Mucosa of rectum (tissue), 2 donors: ENCODE data around the gene TMEM9B.
"Not testable (repeated sequence)": the region's sequence is repeated elsewhere in the genome, so short reads cannot be mapped to it uniquely, and the experiment has no call there.

Experiments used
- H3K27ac ChIP-seq, 2 donors: one replicate each; pipeline ENCODE4 v1.7.0; 2013; ENCODE audit warnings: inconsistent platforms in 2 of 2, low read depth in 2 of 2, low read length in 2 of 2
- H3K27me3 ChIP-seq, 2 donors: one replicate each; pipeline ENCODE4 v1.7.0; 2013; ENCODE audit warnings: low read length in 2 of 2; ENCODE audit not compliant: control insufficient read depth in 2 of 2, insufficient read depth in 2 of 2
- H3K36me3 ChIP-seq, 2 donors: one replicate each; pipeline ENCODE4 v1.7.0; 2013; ENCODE audit warnings: low read length in 2 of 2; ENCODE audit not compliant: control insufficient read depth in 2 of 2, insufficient read depth in 2 of 2
- H3K4me1 ChIP-seq, 2 donors: one replicate each; pipeline ENCODE4 v1.7.0; 2013; ENCODE audit warnings: low read length in 2 of 2, mild to moderate bottlenecking in 1 of 2; ENCODE audit not compliant: control insufficient read depth in 2 of 2, insufficient read depth in 2 of 2
- H3K4me3 ChIP-seq, 2 donors: one replicate each; pipeline ENCODE4 v1.7.0; 2013; ENCODE audit warnings: low read length in 2 of 2
- H3K9ac ChIP-seq, 2 donors: one replicate each; pipeline ENCODE4 v1.7.0; 2013; ENCODE audit warnings: low read length in 2 of 2, low read depth in 1 of 2, mild to moderate bottlenecking in 1 of 2
- H3K9me3 ChIP-seq, 2 donors: one replicate each; pipeline ENCODE4 v1.7.0; 2013; ENCODE audit warnings: low read length in 2 of 2; ENCODE audit not compliant: control insufficient read depth in 2 of 2
- donor health status: healthy.
- donor health status: Normal muscosa, but diverticular disease.

TMEM9B gene

DNA sequence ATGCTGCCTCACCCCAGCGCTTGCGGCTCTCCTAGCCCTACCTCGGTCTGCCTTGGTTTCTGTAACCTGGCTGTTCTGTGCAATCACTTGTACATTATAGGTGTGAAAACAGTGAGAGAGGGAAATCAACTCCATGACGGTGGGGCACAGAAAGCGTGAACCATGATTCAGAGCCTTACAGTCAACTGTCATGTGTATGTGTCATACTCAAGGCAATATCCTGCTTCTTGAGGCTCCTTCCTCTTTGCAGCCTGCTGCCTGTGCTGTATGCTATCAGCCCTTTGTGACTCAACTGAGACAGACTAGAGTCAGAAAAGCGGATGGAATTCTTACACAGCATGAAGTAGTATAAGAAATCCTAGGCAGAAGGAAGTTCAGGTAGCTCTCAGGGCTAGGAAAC, 37.5 kb upstream of the TMEM9B start:
- Histone ChIP-seq H3K4me1 (peaks cover 3 to 9% of the 10 kb centered on the region in 2 donors), H3K9me3 (no peaks in the 10 kb centered on the region), H3K27me3 (peaks cover 23 to 33% of the 10 kb centered on the region in 2 donors)

GRCh38 chr11:8998017-8998416, 33.8 kb upstream of the TMEM9B start:
- H3K9me3 ChIP-seq: no peaks in the 10 kb centered on the region
- no peak overlapping the region for H3K4me3 ChIP-seq
- no peaks in the 10 kb centered on the region for H3K36me3 ChIP-seq
- H3K4me1 ChIP-seq: peaks cover 0 to 3% of the 10 kb centered on the region in 2 donors
- no peak overlapping the region for H3K27ac ChIP-seq
- H3K9ac ChIP-seq: no peak overlapping the region
- H3K27me3 ChIP-seq: peaks cover 15 to 22% of the 10 kb centered on the region in 2 donors

More for the DNA sequence above, 37.5 kb upstream of the TMEM9B start:
- no peak overlapping the region for H3K9ac ChIP-seq
- H3K36me3 ChIP-seq: no peaks in the 10 kb centered on the region
- no peak overlapping the region for H3K4me3 ChIP-seq
- H3K27ac ChIP-seq: no peak overlapping the region

DNA sequence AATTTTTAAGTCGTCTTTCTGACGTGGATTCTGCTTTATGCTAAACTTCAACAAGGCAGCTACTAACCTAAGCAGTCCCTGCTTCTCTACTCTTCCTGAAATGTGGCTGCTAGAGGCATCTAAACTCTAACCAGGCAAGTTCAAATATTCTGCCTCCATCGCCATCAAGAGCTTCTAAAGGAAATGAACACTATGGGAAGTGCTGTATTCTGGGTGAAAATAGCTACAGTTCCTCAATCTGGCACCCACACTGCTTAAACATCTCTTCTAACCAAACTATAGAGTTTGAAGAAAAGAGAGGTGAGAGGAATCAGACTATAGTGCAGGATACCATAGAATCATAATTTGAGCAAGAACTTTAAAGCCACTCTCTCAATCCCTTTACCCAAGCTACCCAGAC, 33.2 kb upstream of the TMEM9B start:
- Histone ChIP-seq H3K4me1 (no peaks in the 10 kb centered on the region), H3K36me3 (no peaks in the 10 kb centered on the region), H3K9ac (no peak overlapping the region), H3K27me3 (peaks cover 11 to 16% of the 10 kb centered on the region in 2 donors), H3K9me3 (no peaks in the 10 kb centered on the region), H3K4me3 (no peak overlapping the region), H3K27ac (no peak overlapping the region)

- Histone ChIP-seq H3K4me1 (no peaks in the 10 kb centered on the region), H3K27ac (no peak overlapping the region), H3K27me3 (no peaks in the 10 kb centered on the region), H3K4me3 (no peak overlapping the region), H3K36me3 (no peaks in the 10 kb centered on the region), H3K9me3 (no peaks in the 10 kb centered on the region), H3K9ac (no peak overlapping the region)
Observed at GRCh38 chr11:8989453-8989852, 25.2 kb upstream of the TMEM9B start.

- Histone ChIP-seq H3K9ac (no peak overlapping the region), H3K9me3 (no peaks in the 10 kb centered on the region), H3K4me3 (no peak overlapping the region), H3K27me3 (no peaks in the 10 kb centered on the region), H3K36me3 (no peaks in the 10 kb centered on the region), H3K27ac (no peak overlapping the region), H3K4me1 (no peaks in the 10 kb centered on the region)
Observed at GRCh38 chr11:8988329-8989234, 24.3 kb upstream of the TMEM9B start.

- Histone ChIP-seq H3K27me3 (no peaks in the 10 kb centered on the region), H3K9ac (no peak overlapping the region), H3K4me1 (no peaks in the 10 kb centered on the region), H3K4me3 (no peak overlapping the region), H3K9me3 (no peaks in the 10 kb centered on the region), H3K36me3 (no peaks in the 10 kb centered on the region), H3K27ac (no peak overlapping the region)
Observed at GRCh38 chr11:8987446-8987845, 23.2 kb upstream of the TMEM9B start.

DNA sequence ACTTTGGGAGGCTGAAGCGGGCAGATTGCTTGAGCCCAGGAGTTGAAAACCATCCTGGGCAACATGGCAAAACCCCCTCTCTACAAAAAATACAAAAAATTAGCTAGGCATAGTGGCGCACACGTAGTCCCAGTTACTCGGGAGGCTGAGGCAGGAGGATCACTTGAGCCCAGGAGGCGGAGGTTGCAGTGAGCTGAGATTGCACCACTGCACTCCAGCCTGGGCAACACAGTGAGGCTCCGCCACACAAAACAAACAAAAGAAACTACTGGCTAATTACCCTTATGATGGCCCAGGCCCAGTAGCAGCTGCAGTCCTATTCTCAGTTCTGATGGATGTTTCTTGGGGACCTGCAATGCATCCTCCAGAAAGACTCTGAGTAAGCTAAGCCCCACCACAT, 22.5 kb upstream of the TMEM9B start:
- not testable (repeated sequence) for H3K36me3 ChIP-seq, H3K9ac ChIP-seq, H3K4me1 ChIP-seq, H3K27ac ChIP-seq, H3K9me3 ChIP-seq, H3K4me3 ChIP-seq, H3K27me3 ChIP-seq

GRCh38 chr11:8985462-8985861, 21.2 kb upstream of the TMEM9B start:
- Histone ChIP-seq H3K4me3 (no peak overlapping the region), H3K4me1 (no peaks in the 10 kb centered on the region), H3K36me3 (no peaks in the 10 kb centered on the region), H3K9ac (no peak overlapping the region), H3K27me3 (no peaks in the 10 kb centered on the region), H3K27ac (no peak overlapping the region), H3K9me3 (no peaks in the 10 kb centered on the region)

GRCh38 chr11:8983552-8983951, 19.3 kb upstream of the TMEM9B start:
- Histone ChIP-seq H3K4me1 (no peaks in the 10 kb centered on the region), H3K9ac (no peak overlapping the region), H3K4me3 (no peak overlapping the region), H3K27ac (no peak overlapping the region), H3K36me3 (no peaks in the 10 kb centered on the region), H3K27me3 (no peaks in the 10 kb centered on the region), H3K9me3 (no peaks in the 10 kb centered on the region)

DNA sequence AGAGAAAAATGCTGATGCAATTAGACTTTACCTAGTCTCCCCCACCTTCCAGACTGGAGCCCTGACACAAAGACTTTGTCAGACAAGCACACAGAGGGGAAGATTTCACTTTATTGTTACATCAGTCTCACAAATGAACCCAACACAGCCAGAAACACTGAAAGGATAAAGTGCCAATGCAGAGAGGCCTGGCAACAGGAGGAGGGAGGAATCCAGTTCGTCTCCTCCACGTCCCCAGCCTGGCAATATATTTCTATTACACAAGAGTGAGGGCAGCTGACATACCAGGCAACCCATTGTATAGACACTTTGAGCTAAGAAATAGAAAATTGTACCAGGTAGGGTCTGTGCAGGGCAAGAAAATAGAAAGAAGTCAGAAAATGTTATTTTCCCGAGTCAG, 16.2 kb upstream of the TMEM9B start:
- no peak overlapping the region for H3K9ac ChIP-seq
- H3K4me1 ChIP-seq: no peaks in the 10 kb centered on the region
- no peak overlapping the region for H3K4me3 ChIP-seq
- no peaks in the 10 kb centered on the region for H3K27me3 ChIP-seq
- no peaks in the 10 kb centered on the region for H3K36me3 ChIP-seq
- H3K27ac ChIP-seq: no peak overlapping the region
- H3K9me3 ChIP-seq: no peaks in the 10 kb centered on the region
